GM18873 (cell line): ENCODE results near the gene MAPRE2.

ENCODE experiments used
- ATAC-seq: cut with Tn5 transposase; IDR thresholded peaks from one replicate; pipeline ENCODE4 v1.9.1; 2021; ENCODE audit warnings: mild to moderate bottlenecking, moderate library complexity, moderate number of reproducible peaks; ENCODE audit not compliant: unreplicated experiment, low FRiP score

MAPRE2 gene

DNA sequence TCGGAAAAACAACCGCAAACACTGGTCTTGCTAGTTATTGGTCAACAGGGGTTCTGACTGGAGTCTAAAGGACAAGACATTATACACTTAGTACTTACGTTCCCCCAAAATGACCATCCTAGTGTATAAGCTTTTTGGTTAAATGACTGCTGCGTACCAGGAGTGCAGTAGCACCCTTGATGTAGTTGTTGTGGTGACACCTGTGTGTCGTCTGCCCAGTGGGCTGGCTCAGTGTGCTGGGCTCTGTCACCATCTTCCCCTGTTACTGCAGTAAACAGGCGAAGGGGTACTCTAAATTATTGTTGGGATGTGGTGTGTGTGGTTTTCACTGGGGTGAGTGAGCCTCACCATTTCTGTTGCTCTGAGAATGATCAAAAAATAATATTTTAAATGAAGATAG lies 76.2 kb downstream of the MAPRE2 start:
- ATAC-seq = no peak

- no peak for ATAC-seq
These were observed 76.8 kb downstream of the MAPRE2 start for GRCh38 chr18:35117951-35118411.

- no peak for ATAC-seq
These were observed 77.4 kb downstream of the MAPRE2 start for GRCh38 chr18:35118641-35119040.

- no peak for ATAC-seq
These were observed 79.8 kb downstream of the MAPRE2 start for GRCh38 chr18:35121038-35121437.

- no peak for ATAC-seq
These were observed 80.3 kb downstream of the MAPRE2 start for GRCh38 chr18:35121531-35121930.

DNA sequence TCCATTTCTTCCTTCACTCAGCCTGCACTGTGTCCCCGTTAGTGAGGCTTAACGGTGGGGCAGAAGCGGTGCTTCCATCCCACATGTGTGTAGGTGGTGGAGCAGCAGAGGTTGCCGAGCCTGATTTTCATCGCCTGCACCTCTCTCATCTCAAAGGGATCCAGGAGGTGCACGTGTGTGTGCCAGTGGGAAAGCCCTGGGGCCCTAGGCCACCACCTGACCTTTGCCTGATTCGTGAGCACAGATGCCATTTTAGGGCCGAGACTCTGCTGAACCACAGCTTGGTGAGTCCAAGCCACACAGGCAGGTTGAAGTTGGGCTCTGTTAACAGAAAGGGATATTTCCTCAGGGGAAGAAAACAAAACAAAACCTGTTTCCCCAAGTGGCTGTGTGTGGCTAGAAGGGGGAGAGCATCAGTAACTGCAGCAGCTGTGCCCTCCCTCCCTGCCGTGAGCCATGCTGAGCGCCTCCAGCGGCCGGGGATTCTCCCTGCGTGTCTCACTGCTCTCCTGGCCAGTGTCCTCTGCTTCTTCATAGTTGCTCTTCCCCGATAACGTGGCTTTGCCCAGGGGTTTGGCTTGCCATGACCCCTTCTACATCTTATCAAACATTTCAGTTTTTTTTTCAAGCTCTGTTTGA lies 81.5 kb downstream of the MAPRE2 start:
- ATAC-seq = no peak

GRCh38 chr18:35123811-35124210 lies 82.6 kb downstream of the MAPRE2 start:
- ATAC-seq = no peak

- no peak for ATAC-seq
These were observed 86.0 kb downstream of the MAPRE2 start for GRCh38 chr18:35127201-35127600.

DNA sequence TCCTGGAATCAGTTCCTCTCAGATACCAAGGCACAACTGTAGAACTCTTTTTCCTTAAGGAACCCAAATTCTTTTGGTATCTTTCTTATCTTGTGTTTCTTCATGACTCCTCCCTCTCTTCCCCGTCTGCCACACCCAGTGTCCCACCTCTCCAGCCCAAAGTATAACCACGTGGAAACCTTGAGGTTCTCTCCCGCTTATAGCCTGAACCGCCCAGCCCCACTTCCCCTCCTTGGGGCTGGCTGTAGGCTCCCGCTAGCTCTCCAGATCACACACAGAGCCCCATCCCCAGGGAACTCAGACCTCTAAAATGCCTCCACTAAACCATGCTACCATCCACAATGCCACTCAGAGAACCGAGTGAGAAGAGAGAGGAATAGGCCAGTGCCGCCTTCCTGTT lies 87.5 kb downstream of the MAPRE2 start:
- no peak for ATAC-seq

GRCh38 chr18:35130236-35130635 lies 89.0 kb downstream of the MAPRE2 start:
- ATAC-seq = no peak

DNA sequence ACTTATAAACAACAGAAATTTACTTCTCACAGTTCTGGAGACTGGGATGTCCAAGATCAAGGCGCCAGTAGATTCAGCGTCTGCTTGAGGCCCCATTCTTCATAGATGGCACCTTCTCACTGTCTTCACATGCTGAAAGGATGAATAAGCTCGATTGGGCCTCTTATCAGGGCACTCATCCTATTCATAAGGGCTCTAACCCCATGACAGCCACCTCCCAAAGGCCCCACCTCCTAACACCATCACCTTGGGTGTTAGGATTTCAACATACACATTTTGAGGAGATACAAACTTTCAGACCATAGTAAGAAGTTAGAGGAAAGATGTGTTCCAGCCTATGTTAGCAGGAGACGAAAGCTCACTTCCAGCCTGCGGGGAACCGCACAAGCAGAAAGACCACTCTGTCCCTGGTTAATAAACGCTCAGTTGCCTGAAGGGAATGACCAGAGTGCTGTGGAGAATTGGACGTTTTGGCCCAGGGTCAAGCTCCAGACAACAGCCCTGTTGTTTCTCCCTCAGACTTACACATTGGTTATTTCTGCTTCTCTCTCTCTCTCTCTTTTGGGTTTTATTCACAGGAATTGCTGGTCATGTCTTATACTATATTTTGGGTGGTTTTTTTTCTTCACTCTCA lies 90.3 kb downstream of the MAPRE2 start:
- ATAC-seq = no peak

GRCh38 chr18:35132021-35132902 lies 91.0 kb downstream of the MAPRE2 start:
- ATAC-seq = no peak

DNA sequence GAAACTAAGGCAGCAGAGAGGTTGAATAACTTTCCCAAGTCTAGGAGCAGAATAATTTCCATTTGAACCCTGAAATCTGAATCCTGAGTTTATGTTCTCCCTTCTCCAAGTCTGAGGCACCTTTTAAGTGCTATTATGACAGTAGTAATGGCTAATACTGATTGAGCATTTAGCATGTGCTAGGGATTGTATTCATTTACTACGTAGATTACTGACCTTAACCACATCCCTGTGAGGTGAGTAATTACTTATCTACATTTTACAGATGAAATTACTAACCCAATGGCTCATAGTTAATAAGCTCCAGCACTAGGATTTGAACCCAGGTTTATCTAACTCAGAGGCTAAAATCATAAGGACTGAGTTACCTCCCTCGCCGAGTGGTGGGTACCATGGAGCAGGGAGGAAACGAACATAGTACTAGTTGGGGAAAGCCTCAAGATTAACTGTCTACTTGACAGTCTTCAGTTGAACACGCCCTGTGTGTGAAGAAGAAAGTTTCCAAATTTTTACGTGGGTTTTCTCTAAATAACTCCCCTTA lies 93.0 kb downstream of the MAPRE2 start:
- ATAC-seq = no peak

DNA sequence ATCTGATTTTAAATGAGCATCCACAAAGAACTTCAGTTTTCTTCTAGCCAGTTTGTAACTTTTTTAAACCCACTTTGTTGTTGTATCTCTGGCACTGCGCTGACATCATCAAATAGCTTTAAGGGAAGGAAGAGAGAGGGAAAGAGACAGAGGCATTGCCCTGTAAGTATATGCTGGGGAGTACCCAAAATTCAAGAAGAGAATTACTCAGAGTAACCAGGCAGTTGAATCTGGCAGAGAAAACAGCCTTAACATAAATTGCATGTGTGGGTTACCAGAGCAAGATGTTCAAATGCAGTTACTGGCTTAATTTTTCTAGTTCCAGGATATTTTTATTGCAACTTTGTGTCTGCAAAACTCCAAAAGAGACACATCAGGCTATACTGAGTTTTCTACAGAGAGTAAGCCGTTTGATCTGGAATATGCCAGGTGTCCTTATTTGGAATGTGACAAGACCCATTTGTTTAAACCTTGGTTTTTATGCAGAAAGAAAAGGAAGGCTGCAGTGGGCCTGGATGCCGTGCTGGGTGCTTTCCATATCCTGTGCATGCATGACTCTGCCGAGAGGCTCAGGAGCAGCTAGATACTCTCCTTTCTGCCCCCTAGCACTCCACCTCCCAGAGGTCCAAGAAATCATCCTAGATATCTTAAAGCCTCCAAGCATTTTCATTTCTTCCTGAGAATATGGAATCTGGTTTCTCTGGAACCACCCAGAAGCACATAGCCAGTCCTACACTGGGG lies 93.7 kb downstream of the MAPRE2 start:
- ATAC-seq = no peak

DNA sequence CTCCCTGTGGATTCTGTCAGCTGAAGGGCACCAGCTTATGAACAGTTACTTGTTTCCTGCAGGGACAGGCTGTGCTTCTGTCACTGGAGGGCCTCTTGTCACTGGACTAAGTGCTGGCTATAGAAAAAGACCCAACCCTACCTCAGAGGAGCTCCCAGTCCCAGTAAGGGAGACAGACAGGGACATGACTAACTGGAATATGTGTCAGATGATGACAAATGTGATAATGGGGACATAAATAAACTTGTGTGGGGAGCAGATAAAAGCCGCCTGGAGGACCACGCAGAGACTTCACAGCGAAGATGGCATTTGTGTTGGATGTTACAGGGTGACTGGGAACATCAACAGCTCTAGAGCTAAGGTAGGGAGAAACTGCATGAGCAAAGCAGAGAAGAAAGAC lies 95.0 kb downstream of the MAPRE2 start:
- ATAC-seq = no peak

DNA sequence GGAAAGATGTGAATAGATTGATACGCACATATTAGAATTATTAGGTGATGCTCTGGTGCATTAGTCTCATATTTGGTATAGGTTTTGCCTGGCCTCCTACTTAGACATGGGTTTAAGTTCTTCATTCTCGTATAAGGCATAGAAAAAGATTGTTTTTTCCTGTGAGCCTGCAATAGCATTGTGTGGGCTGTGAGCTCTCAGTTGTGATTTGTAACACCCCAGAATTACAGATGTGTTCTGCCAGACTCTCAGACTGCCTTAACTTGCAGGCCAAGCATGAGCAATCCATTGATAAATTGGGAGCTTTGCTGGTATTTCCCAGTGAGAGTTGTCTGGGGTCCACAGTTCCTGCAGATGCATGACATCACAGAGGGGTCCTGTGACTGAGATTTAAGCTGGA lies 95.7 kb downstream of the MAPRE2 start:
- ATAC-seq = no peak

- ATAC-seq = no peak
These were observed 96.4 kb downstream of the MAPRE2 start for GRCh38 chr18:35137632-35138031.

- ATAC-seq = no peak
These were observed 97.6 kb downstream of the MAPRE2 start for GRCh38 chr18:35138773-35139172.

DNA sequence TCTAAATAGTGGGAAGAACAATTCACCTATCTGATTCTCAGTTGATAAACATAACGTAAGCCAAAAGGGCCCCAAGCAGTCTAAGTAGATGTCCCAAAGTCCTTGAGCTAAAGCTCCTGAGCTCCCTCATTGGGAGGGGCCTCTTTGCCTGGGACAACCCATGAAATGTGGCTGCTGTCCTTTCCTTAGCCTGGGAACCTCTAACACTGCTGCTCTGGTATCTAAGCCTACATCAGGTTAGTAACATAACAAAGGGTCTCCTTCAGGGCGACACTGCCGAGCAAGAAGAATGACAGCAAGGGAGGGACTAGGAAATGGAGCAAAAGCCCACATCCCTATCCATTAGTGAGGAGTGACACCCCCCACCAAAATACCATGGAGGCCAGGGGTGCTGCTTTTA lies 98.3 kb downstream of the MAPRE2 start:
- ATAC-seq = no peak

- ATAC-seq = no peak
These were observed 99.9 kb downstream of the MAPRE2 start for GRCh38 chr18:35141077-35141476.
